GM12892 (cell line): ENCODE results near the gene CDH20.

ENCODE experiments used
- DNase-seq: peaks from one replicate; pipeline ENCODE4 v3.0.0; 2011; ENCODE audit not compliant: insufficient read length
- FAIRE-seq: peaks from 2 replicates; lab custom pipeline; 2011; peaks lifted over from hg19 to GRCh38; lab: Jason Lieb, UNC
- POLR2A ChIP-seq: IDR thresholded peaks from 2 replicates; pipeline ENCODE4 v1.6.1; 2011; ENCODE audit warnings: low read depth, low read length, control low read depth
- POLR2AphosphoS5 ChIP-seq: IDR thresholded peaks from 2 replicates; pipeline ENCODE4 v1.6.1; 2011; ENCODE audit warnings: low read depth, low read length, control low read depth
- TAF1 ChIP-seq: IDR thresholded peaks from 2 replicates; pipeline ENCODE4 v1.6.1; 2011; ENCODE audit warnings: low read depth, mild to moderate bottlenecking, control low read depth, low read length, borderline replicate concordance

Gene CDH20

DNA sequence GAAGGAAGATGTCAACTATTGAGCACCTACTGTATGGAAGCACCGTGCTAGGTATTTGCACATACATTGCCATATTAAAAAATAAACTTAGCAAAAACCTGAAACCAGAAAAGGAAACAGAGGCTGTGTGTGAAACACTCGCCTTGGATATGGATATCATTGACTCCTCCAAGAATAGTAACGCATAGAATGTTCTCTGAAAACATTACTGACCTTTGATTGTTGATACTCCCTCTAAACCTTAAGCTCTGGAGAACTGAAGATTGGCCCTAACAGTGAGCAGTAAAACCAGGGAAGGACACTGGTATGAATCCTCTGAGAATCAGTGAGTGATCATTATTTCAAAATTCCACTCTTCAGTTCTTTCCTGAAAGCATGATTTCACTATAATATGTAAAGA, 236.8 kb downstream of the CDH20 start:
- DNase-seq (no peak), FAIRE-seq (no peak)
- TF ChIP-seq POLR2A: no peak
- no peak for TF ChIP-seq TAF1
- TF ChIP-seq POLR2AphosphoS5: no peak

DNA sequence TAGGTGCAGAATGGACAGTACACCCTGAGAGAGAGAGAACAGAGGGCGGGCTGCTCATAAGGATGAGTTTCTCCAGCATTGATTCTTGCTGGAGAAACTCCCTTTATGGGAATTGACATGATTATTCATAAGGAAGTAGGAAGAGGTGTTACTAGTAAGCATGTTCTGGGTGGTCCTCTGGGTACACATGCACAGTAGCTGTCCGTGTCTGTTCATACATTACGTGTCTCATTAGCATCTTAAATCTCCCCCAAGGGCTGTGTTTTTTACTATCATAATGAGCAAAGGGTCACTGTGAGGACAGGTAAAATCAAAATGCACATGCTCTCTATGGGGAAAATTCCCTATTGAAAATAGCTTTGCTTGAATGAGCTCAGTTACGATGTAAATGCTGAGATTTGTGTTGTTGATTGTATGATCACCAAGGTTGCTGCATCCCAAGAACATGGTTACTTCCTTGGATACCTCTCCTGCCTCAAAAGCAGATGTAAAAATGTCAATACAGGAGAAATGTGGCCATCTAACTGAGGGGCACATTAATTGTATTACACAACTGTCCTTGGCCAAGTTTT, 238.9 kb downstream of the CDH20 start:
- FAIRE-seq (no peak), DNase-seq (no peak)
- TF ChIP-seq POLR2A (no peak), TAF1 (no peak), POLR2AphosphoS5 (no peak)

DNA sequence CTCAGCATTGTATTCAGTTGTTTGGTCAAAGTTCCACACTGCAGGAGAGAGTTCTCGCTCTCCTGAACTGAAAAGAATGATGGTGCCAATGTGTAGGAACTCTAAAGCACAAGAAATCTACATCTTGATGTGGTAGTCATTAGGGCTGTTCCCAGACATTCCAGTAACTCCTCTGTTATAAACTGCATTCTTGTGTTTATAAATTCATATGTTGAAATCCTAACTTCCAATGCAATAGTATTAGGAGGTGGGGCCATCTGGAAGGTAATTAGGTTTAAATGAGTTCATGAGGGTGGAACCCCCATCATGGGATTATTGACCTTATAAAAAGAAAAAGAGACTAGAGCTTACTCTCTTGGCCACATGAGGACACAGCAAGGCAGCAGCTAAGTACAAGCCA, 239.6 kb downstream of the CDH20 start:
- TF ChIP-seq TAF1 (no peak), POLR2AphosphoS5 (no peak), POLR2A (no peak)
- FAIRE-seq: no peak

DNA sequence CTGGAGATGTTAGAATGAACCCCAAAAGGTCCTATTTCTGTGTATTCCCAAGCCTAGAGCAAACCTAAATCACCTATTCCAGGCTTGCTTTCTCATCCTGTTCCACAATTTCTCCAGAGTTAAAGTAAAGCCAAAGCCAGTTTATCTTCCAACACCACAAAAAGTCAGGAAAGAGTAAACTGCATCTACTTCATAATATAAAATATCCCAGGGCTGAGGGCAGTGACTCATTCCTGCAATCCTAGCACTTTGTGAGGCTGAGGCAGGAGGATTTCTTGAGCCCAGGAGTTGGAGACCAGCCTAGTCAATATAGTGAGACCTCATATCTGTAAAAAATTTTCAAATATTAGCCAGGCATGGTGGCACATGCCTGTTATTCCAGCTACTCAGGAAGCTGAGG, 241.4 kb downstream of the CDH20 start:
- TF ChIP-seq POLR2AphosphoS5: no peak
- no peak for TF ChIP-seq TAF1
- no peak for TF ChIP-seq POLR2A
- FAIRE-seq: no peak
- DNase-seq: no peak

More for the DNA sequence above, 239.6 kb downstream of the CDH20 start:
- DNase-seq: no peak

DNA sequence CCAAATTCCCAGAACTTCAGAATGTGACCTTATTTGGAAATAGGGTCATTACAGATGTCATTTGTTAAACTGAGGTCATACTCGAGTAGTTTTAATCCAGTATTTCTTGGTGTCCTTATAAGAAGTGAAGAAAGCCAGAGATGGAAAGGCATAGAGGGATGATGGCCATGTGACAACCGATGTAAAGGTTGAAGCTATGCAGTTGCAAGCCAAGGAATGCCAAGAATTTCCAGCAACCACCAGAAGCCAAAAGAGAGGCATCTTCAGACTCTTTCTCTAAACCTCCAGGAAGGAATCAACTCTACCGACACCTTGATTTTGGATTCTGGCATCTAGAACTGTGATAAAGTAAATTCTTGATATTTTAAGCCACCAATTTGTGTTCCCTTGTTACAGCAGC, 242.2 kb downstream of the CDH20 start:
- FAIRE-seq: no peak

DNA sequence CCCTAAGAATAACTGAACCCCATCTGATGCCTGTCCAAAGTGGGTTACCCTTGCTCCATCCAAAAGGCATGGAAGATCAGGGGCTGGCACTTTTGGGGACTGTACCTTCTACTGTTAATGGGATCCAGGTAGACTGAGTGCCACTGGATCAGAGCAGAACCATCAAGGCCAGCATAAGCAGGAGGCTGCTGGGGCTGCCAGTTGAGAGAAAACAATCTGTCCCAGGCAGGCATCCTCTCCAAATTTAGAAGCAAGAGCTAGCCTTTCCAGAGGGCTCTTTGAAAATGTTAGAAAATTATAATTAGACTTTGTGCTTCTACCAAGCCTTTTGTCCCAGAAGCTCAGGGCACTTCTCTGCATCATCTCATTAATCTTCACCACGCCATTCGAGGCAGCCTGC, 245.6 kb downstream of the CDH20 start:
- DNase-seq: no peak
- FAIRE-seq: no peak
- TF ChIP-seq POLR2AphosphoS5: no peak

More for the DNA sequence above, 242.2 kb downstream of the CDH20 start:
- DNase-seq: no peak
- TF ChIP-seq POLR2AphosphoS5 (no peak), TAF1 (no peak), POLR2A (no peak)

DNA sequence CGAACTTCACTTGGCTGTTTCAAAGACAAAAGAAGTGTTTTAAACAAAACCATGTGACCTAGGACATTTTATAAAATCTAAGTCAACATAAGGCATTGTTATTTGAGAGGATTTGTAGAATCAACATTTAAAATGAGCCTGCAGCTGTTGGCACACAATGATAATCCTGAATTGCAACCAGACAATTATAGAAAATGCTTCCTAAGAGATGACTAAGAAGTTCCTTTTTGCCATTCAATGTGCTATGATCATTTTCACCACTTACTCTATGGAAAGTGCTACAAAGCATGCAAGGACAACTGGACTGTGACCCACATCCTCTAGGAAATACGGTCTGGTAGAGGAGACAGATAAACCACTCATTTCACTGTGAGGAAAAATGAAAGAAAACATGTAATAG, 246.4 kb downstream of the CDH20 start:
- FAIRE-seq (no peak), DNase-seq (no peak)
- TF ChIP-seq POLR2A: no peak
- no peak for TF ChIP-seq POLR2AphosphoS5
- TF ChIP-seq TAF1: no peak

DNA sequence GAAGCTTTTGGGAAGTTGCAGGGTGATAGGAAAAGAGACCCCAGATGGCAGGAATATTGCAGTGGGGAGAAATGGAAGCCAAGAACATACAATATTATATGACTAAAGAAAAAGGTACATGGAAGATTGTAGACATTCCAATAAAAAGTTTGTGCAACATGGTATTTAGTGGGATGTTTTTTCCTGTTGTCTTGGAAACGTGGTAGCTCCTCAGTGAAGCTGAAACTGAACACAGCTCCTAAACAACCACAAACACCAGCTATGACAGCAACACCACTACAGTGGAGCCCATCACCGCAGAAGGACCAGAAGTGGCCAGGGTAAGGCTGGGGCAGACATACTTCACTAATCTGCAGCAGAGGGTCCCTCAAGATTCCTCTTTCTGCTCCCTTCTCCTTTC, 246.8 kb downstream of the CDH20 start:
- FAIRE-seq (no peak), DNase-seq (no peak)
- no peak for TF ChIP-seq POLR2AphosphoS5
- no peak for TF ChIP-seq POLR2A
- no peak for TF ChIP-seq TAF1

DNA sequence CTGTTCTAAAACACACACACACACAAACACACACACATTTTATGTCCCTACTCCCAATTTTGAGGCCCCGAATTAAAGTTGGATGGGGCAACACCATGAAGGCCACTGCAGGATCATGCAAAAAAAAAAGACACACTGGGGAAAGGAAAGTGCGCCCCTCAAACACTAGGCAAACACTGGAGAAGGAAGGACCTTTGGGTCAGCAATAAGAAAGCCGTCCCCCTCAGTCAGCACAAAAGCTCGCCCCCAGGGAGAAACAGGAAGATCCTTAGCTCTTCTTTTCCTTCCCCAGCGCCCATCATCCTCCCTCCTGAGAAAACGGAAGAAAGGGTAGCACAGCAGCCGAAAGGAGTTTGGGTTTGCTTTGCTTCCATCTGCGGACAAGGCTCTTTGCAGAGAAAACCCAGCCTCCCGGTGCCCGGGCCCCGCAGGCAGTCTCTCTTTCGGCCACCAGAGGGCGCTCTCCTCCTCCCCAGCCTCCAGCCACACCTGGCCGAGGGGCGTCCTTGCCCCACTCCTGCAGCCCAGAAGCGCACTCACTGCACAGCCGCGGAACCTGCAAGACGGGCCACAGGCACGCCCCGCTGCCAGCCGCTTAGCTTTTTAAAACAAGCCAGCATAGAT, 248.5 kb downstream of the CDH20 start:
- DNase-seq: peak; percentile 56
- TF ChIP-seq POLR2AphosphoS5 (no peak), TAF1 (no peak), POLR2A (no peak)
- FAIRE-seq: peak; percentile 62

DNA sequence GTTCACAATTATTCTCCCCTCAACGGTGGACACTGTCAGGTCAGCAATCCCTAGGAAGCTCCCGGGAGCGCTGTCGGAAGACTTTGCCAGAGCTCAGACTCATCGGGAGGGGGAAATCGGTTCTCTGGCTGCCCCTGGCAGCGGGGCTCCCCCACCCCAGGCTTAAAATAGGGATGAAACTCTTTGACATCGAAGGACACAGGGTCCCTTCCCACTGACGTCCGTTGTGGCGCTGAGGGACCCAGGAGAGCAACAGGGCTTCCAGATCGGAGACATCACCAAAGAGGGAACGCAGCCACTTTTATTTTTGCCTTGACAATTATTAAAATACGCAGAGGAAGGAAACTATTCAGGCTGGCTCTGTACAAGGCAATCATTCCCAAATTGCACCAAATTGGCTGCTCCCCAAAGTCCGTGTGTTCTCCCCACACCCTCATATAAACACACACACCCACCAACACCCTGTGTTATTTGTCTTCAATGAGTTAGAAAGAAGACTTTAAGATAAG, 249.0 kb downstream of the CDH20 start:
- FAIRE-seq: no peak
- no peak for DNase-seq
- TF ChIP-seq POLR2AphosphoS5: no peak
- TF ChIP-seq POLR2A: no peak
- no peak for TF ChIP-seq TAF1

DNA sequence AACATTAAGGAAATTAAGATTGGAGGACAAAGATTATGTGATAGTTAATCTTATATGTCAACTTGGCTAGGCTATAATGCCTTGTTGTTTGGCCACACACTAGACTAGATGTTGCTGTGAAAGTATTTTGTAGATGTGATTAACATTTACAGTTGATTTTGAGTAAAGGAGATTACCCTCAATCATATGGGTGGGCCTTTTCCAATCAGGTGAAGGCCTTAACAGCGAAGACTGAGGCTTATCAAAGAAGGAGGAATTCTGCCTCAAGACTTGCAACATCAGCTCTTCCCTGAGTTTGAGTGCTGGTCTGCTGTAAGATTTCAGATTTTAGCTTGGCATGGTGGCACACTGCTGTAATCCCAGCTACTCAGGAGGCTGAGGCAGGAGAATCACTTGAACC, 250.3 kb downstream of the CDH20 start:
- FAIRE-seq: no peak
- TF ChIP-seq POLR2A: no peak
- no peak for TF ChIP-seq POLR2AphosphoS5
- TF ChIP-seq TAF1: no peak

DNA sequence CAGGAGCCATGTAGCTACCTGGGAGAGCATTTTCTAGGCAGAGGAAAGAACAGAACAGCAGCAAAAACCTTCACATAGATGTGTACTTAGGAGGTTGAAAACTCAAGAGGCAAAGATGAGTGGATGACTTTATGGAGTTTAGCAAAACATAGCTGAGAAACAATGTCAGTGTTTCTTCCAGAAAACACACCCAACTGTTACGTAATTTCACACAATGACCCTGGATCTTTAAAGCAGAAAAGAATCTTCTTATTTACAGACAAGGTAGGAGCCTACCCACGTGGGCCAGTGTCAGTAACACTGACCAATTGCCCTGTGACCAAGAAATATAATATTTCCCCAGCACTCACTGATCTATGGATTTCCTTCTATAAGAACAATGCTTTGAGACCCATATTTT, 254.6 kb downstream of the CDH20 start:
- FAIRE-seq (no peak), DNase-seq (no peak)
- TF ChIP-seq TAF1 (no peak), POLR2A (no peak), POLR2AphosphoS5 (no peak)

More for the DNA sequence above, 250.3 kb downstream of the CDH20 start:
- no peak for DNase-seq
